ENCODE measurements around the gene PFKP.

PFKP gene

GRCh38 chr10:3185386-3185785, 118.0 kb downstream of the PFKP start:
- no peaks in the 10 kb centered on the region for H3K27me3 ChIP-seq (replicated peaks; ENCODE audit: insufficient read depth, low read length)
- no peaks in the 10 kb centered on the region for H3K9me3 ChIP-seq (replicated peaks; ENCODE audit: insufficient read depth, low read length)
- no peak overlapping the region for H3K9ac ChIP-seq (ENCODE audit: low read length)
- no peaks in the 10 kb centered on the region for H3K79me2 ChIP-seq (ENCODE audit: low read length)
- H3K4me2 ChIP-seq (ENCODE audit: low read depth, low read length): no peak overlapping the region
- TF ChIP-seq EZH2phosphoT487 (IDR thresholded peaks at IDR 0.05; ENCODE audit: low read length) (no peak), EZH2 (optimal IDR thresholded peaks at IDR 0.05; ENCODE audit: low read depth, low read length) (no peak)
- no peaks in the 10 kb centered on the region for H3K9me2 ChIP-seq (replicated peaks; ENCODE audit: insufficient read depth, low read length)
- no peaks in the 10 kb centered on the region for H4K20me1 ChIP-seq (ENCODE audit: insufficient read depth, low read length)
- no peak overlapping the region for H2AFZ ChIP-seq (ENCODE audit: low read length)
- no peak overlapping the region for H3K27ac ChIP-seq (ENCODE audit: low read length)
- no peak for DNase-seq
- no peak overlapping the region for H3K4me3 ChIP-seq (ENCODE audit: low read length)
- no peaks in the 10 kb centered on the region for H3K4me1 ChIP-seq (ENCODE audit: low read length)
- no peaks in the 10 kb centered on the region for H3K36me3 ChIP-seq (replicated peaks; ENCODE audit: insufficient read depth, low read length)
- H3F3A ChIP-seq (ENCODE audit: insufficient read depth, low read length): no peaks in the 10 kb centered on the region

- no peak overlapping the region for H3K9ac ChIP-seq (ENCODE audit: low read length)
- H3F3A ChIP-seq (ENCODE audit: insufficient read depth, low read length): no peaks in the 10 kb centered on the region
- no peaks in the 10 kb centered on the region for H4K20me1 ChIP-seq (ENCODE audit: insufficient read depth, low read length)
- no peak overlapping the region for H3K27ac ChIP-seq (ENCODE audit: low read length)
- no peaks in the 10 kb centered on the region for H3K36me3 ChIP-seq (replicated peaks; ENCODE audit: insufficient read depth, low read length)
- H3K9me3 ChIP-seq (replicated peaks; ENCODE audit: insufficient read depth, low read length): no peaks in the 10 kb centered on the region
- H3K9me2 ChIP-seq (replicated peaks; ENCODE audit: insufficient read depth, low read length): no peaks in the 10 kb centered on the region
- DNase-seq: no peak
- no peaks in the 10 kb centered on the region for H3K79me2 ChIP-seq (ENCODE audit: low read length)
- H3K27me3 ChIP-seq (replicated peaks; ENCODE audit: insufficient read depth, low read length): no peaks in the 10 kb centered on the region
- H3K4me1 ChIP-seq (ENCODE audit: low read length): no peaks in the 10 kb centered on the region
- no peak overlapping the region for H3K4me3 ChIP-seq (ENCODE audit: low read length)
- TF ChIP-seq EZH2 (optimal IDR thresholded peaks at IDR 0.05; ENCODE audit: low read depth, low read length) (no peak), EZH2phosphoT487 (IDR thresholded peaks at IDR 0.05; ENCODE audit: low read length) (no peak)
- TF ChIP-seq, protein P1, sequence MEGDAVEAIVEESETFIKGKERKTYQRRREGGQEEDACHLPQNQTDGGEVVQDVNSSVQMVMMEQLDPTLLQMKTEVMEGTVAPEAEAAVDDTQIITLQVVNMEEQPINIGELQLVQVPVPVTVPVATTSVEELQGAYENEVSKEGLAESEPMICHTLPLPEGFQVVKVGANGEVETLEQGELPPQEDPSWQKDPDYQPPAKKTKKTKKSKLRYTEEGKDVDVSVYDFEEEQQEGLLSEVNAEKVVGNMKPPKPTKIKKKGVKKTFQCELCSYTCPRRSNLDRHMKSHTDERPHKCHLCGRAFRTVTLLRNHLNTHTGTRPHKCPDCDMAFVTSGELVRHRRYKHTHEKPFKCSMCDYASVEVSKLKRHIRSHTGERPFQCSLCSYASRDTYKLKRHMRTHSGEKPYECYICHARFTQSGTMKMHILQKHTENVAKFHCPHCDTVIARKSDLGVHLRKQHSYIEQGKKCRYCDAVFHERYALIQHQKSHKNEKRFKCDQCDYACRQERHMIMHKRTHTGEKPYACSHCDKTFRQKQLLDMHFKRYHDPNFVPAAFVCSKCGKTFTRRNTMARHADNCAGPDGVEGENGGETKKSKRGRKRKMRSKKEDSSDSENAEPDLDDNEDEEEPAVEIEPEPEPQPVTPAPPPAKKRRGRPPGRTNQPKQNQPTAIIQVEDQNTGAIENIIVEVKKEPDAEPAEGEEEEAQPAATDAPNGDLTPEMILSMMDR (IDR thresholded peaks at IDR 0.05; ENCODE audit: low read length): no peak
- no peak overlapping the region for H3K4me2 ChIP-seq (ENCODE audit: low read depth, low read length)
- no peak overlapping the region for H2AFZ ChIP-seq (ENCODE audit: low read length)
Measured at GRCh38 chr10:3186368-3186767, 119.0 kb downstream of the PFKP start.

Data from MM.1S (cell line).